Thoracic aorta (tissue), 2 donors: ENCODE data around the gene TEX28. TPM values are rescaled to one million over a fixed set of nuclear protein-coding genes. Genes with fewer than 3 reads are reported as not detected.

Source experiments
- ATAC-seq: fragments of 150-250 bp; one replicate; pipeline ENCODE4 v1.8.0; 2017; ENCODE audit warnings: low read depth; ENCODE audit not compliant: insufficient number of reproducible peaks, low FRiP score
- DNase-seq: peaks from one replicate; pipeline ENCODE4 v3.0.0-alpha.2; 2020; ENCODE audit warnings: low spot score
- H3K27ac ChIP-seq, 2 donors: fragments of 200-600 bp; sonication (generic); 1 replicate in 1 of 2; 2 replicates in 1 of 2; pipeline ENCODE4 v1.5.1; 2016; ENCODE audit warnings: mild to moderate bottlenecking in 2 of 2, moderate library complexity in 2 of 2
- H3K27me3 ChIP-seq: fragments of 200-600 bp; sonication (generic); replicated peaks from 2 replicates; pipeline ENCODE4 v1.6.0; 2016; ENCODE audit warnings: mild to moderate bottlenecking; ENCODE audit not compliant: insufficient read depth
- H3K36me3 ChIP-seq: fragments of 200-600 bp; sonication (generic); one replicate; pipeline ENCODE4 v1.5.1; 2016
- H3K4me1 ChIP-seq, 2 donors: fragments of 200-600 bp; sonication (generic); 1 replicate in 1 of 2; 2 replicates in 1 of 2; pipeline versions ENCODE4 v1.5.1 to v1.6.0; 2016; ENCODE audit warnings: low read depth in 2 of 2, mild to moderate bottlenecking in 1 of 2; ENCODE audit not compliant: control insufficient read depth in 1 of 2
- H3K4me3 ChIP-seq: fragments of 200-600 bp; sonication (generic); 2 replicates; pipeline ENCODE4 v1.5.1; 2016; ENCODE audit warnings: mild to moderate bottlenecking
- H3K9me3 ChIP-seq: fragments of 200-600 bp; sonication (generic); 2 replicates; pipeline ENCODE4 v1.5.1; 2016
- CTCF ChIP-seq: fragments of 200-600 bp; sonication (generic); IDR thresholded peaks from one replicate; pipeline ENCODE4 v1.5.1; 2019; ENCODE audit warnings: antibody characterized with exemption
- total RNA-seq, 2 donors: library from RNA; depleted of rRNA; stranded (reverse); fragments of >200 nt; gene quantifications; one replicate each; pipeline versions ENCODE4 v1.1.0 to v1.2.3, GENCODE V29; 2016

The TEX28 gene
- total RNA-seq, 2 donors from 2014 or later = not detected

- Histone ChIP-seq H3K27me3 (no peaks in the 10 kb centered on the region), H3K36me3 (no peaks in the 10 kb centered on the region), H3K9me3 (no peaks in the 10 kb centered on the region), H3K4me1 (peaks cover 4 to 30% of the 10 kb centered on the region in 2 donors), H3K27ac (no peak overlapping the region), H3K4me3 (no peak overlapping the region)
- no peak for TF ChIP-seq CTCF
- ATAC-seq (no peak), DNase-seq (no peak)
Measured at GRCh38 chrX:154325541-154325940, 30.6 kb upstream of the TEX28 start.

DNA sequence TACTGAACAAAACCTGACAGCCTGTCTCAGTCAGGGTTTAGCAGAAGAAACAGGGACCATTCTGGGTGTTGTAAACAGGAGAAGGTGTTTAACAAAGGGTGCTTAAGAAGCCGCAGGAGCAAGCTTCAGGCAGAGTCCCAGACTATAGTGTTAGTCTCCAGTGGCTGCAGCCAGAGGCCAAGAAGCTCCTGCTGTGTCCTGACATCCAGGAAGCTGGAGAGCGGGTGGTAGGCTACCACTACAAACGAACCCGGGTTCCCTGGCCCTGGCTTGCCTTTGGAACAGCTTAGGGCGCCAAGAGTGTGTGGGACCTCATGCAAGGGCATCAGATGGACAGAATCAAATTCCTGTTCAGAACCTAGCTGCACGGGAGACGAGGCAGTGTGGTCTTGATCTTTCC is 28.6 kb upstream of the TEX28 start:
- Histone ChIP-seq H3K4me3 (no peak overlapping the region), H3K27me3 (no peaks in the 10 kb centered on the region), H3K36me3 (no peaks in the 10 kb centered on the region), H3K27ac (no peak overlapping the region), H3K9me3 (no peaks in the 10 kb centered on the region), H3K4me1 (peaks cover 4 to 30% of the 10 kb centered on the region in 2 donors)
- DNase-seq = no peak
- no peak for TF ChIP-seq CTCF
- no peak for ATAC-seq

- H3K4me1 ChIP-seq = peaks cover 4 to 28% of the 10 kb centered on the region in 2 donors
- ATAC-seq (no peak), DNase-seq (no peak)
- no peaks in the 10 kb centered on the region for H3K9me3 ChIP-seq
- H3K27me3 ChIP-seq = no peaks in the 10 kb centered on the region
- H3K36me3 ChIP-seq = no peaks in the 10 kb centered on the region
- TF ChIP-seq CTCF = no peak
- H3K4me3 ChIP-seq = no peak overlapping the region
- no peak overlapping the region for H3K27ac ChIP-seq
Measured at GRCh38 chrX:154322890-154323289, 28.0 kb upstream of the TEX28 start.

DNA sequence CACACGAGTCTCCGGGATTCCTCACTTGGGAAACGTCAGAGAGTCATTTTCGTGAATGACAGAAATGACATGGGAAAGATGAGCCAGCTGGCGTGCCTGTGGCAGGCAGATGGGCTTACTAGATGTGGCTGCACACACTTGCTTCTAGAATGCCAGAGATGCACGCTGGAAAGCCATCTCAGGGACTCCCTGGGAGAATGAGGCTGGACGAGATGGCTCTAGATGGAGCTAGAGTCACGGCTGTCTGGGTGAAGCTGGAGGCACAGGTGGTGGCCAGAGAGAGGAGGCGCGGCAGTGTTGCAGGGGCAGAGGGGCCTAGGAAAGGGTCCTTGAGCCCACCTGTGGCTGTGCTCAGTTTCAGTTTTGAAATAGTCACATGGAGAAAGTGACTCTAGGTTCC is 26.7 kb upstream of the TEX28 start:
- Histone ChIP-seq H3K9me3 (no peaks in the 10 kb centered on the region), H3K4me3 (no peak overlapping the region), H3K4me1 (peaks cover 0 to 15% of the 10 kb centered on the region in 2 donors), H3K27me3 (no peaks in the 10 kb centered on the region), H3K27ac (no peak overlapping the region), H3K36me3 (no peaks in the 10 kb centered on the region)
- DNase-seq = no peak
- TF ChIP-seq CTCF = no peak
- no peak for ATAC-seq

DNA sequence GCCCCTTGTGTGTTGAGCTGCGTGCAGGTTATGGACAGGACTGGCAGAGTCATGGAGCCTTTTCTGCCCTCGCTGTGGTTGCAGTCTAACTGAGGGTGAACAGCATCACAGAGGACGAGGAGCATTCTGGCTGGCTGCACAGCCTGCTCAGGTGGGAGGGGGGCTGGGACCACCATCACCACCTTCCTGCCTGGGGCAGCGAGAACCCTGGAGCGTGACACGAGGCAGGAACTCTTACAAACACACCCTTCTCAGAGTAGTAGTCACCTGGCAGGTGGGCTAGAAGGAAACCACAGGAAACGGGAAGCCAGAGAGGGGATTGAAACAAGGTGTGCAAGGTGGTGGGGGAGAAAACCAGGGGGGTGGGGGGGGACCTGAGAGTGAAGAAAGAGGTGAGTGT is 26.2 kb upstream of the TEX28 start:
- Histone ChIP-seq H3K27ac (no peak overlapping the region), H3K36me3 (no peaks in the 10 kb centered on the region), H3K4me1 (peaks cover 0 to 10% of the 10 kb centered on the region in 2 donors), H3K27me3 (no peaks in the 10 kb centered on the region), H3K9me3 (no peaks in the 10 kb centered on the region), H3K4me3 (no peak overlapping the region)
- no peak for TF ChIP-seq CTCF
- no peak for ATAC-seq
- DNase-seq = no peak
